ENCODE data around the gene ACP2.
"Not testable (repeated sequence)": the region's sequence is repeated elsewhere in the genome, so short reads cannot be mapped to it uniquely, and the experiment has no call there.

Gene ACP2

GRCh38 chr11:47239852-47240251, 8.8 kb downstream of the ACP2 start:
- DNase-seq: no peak

GRCh38 chr11:47236482-47236881, 12.1 kb downstream of the ACP2 start:
- DNase-seq: peak; percentile 21

GRCh38 chr11:47235163-47235562, 13.5 kb downstream of the ACP2 start:
- no peak for DNase-seq

GRCh38 chr11:47234669-47235100, 13.9 kb downstream of the ACP2 start:
- no peak for DNase-seq

GRCh38 chr11:47233989-47234668, 14.5 kb downstream of the ACP2 start:
- DNase-seq: peak; percentile 54

GRCh38 chr11:47233051-47233450, 15.6 kb downstream of the ACP2 start:
- DNase-seq: no peak

GRCh38 chr11:47229161-47229560, 19.5 kb downstream of the ACP2 start:
- no peak for DNase-seq

- DNase-seq: peak; percentile 32
Measured at GRCh38 chr11:47225552-47226400, 22.8 kb downstream of the ACP2 start.

GRCh38 chr11:47222696-47223095, 25.9 kb downstream of the ACP2 start:
- no peak for DNase-seq

GRCh38 chr11:47220401-47220821, 28.2 kb downstream of the ACP2 start:
- no peak for DNase-seq

GRCh38 chr11:47216121-47216798, 32.4 kb downstream of the ACP2 start:
- DNase-seq: peak; percentile 63

GRCh38 chr11:47215366-47215910, 33.2 kb downstream of the ACP2 start:
- no peak for DNase-seq

GRCh38 chr11:47213950-47214565, 34.6 kb downstream of the ACP2 start:
- DNase-seq: peak; percentile 92

- no peak for DNase-seq
Measured at GRCh38 chr11:47212938-47213337, 35.7 kb downstream of the ACP2 start.

- DNase-seq: no peak
Measured at GRCh38 chr11:47208628-47209027, 40.0 kb downstream of the ACP2 start.

- not testable (repeated sequence) for DNase-seq
Measured at GRCh38 chr11:47208008-47208552, 40.5 kb downstream of the ACP2 start.

- DNase-seq: no peak
Measured at GRCh38 chr11:47207459-47207858, 41.2 kb downstream of the ACP2 start.

GRCh38 chr11:47206577-47206976, 42.0 kb downstream of the ACP2 start:
- DNase-seq: not testable (repeated sequence)

- no peak for DNase-seq
Measured at GRCh38 chr11:47204637-47204989, 44.0 kb downstream of the ACP2 start.

- DNase-seq: no peak
Measured at GRCh38 chr11:47202576-47202975, 46.0 kb downstream of the ACP2 start.

- no peak for DNase-seq
Measured at GRCh38 chr11:47201015-47201414, 47.6 kb downstream of the ACP2 start.

GRCh38 chr11:47198161-47198560, 50.5 kb downstream of the ACP2 start:
- DNase-seq: not testable (repeated sequence)

- peak; percentile 9 for DNase-seq
Measured at GRCh38 chr11:47192111-47192510, 56.5 kb downstream of the ACP2 start.
